ENCODE results near the gene ARID3B. TPM values are rescaled to one million over a fixed set of nuclear protein-coding genes. Genes with fewer than 3 reads are reported as not detected.

ARID3B gene
- total RNA-seq, 1 experiment from 2014 or later: 8.1 TPM

DNA sequence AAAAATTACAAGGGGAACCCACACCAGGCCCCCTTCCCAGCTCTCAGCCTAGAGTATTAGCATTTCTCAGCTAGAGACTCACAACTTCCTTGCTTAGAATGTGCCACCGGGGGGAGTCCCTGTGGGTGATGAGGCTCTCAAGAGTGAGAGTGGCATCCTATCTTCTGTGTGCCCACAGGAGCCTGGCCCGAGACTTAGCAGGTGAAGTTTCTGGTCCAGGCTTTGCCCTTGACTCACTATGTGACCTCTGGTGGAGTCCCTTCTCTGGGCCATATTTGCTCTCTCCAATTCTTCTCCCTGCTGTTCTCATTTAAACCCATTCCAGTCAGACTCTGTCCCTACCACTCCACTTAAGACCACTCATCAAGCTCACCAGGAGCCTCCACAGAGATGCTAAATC lies 92.8 kb downstream of the ARID3B start:
- peaks cover 3 to 14% of the 10 kb centered on the region in 2 experiments; a peak in 2 of 4 replicates for H3K36me3 ChIP-seq (ENCODE audit: control insufficient read depth in 1 of 2, insufficient read depth in 2 of 2, low read length in 2 of 2)
- H3K27me3 ChIP-seq (ENCODE audit: insufficient read depth, low read length): no peaks in the 10 kb centered on the region

More for the DNA sequence above, 92.8 kb downstream of the ARID3B start:
- Histone ChIP-seq H3K4me1 (ENCODE audit: control insufficient read depth in 1 of 2, insufficient read depth in 2 of 2, low read length in 2 of 2) (no peaks in the 10 kb centered on the region), H2AFZ (ENCODE audit: low read depth, low read length, poor library complexity, severe bottlenecking) (no peak overlapping the region), H3K4me2 (ENCODE audit: low read length) (no peak overlapping the region), H3K9me3 (ENCODE audit: control insufficient read depth in 1 of 2, insufficient read depth in 1 of 2, low read depth in 1 of 2, low read length in 2 of 2) (no peaks in the 10 kb centered on the region), H3K79me2 (ENCODE audit: insufficient read depth, low read length) (no peaks in the 10 kb centered on the region; the same call in 1 of the 2 replicates), H4K20me1 (ENCODE audit: insufficient read depth) (no peaks in the 10 kb centered on the region), H3K9ac (ENCODE audit: low read length) (no peak overlapping the region), H3K9me2 (ENCODE audit: insufficient read depth) (no peaks in the 10 kb centered on the region), H3K27ac (ENCODE audit: low read depth, low read length) (no peak overlapping the region), H3K4me3 (replicated peaks in 1 of 2; ENCODE audit: low read depth in 1 of 2, low read length in 2 of 2) (no peak overlapping the region)
- ChIA-PET POLR2A (interaction anchor here (1.9 to 2.2 kb wide), 2 partner anchors 135 to 137 kb away, joined by 6 read pairs; no protein-coding TSS in a partner anchor), CTCF (interaction anchor here (8.4 kb wide), 1 partner anchor 136 kb away, joined by 258 read pairs; no protein-coding TSS in a partner anchor), RAD21 (ENCODE audit: low non-redundant PET in 1 of 2, low total read pairs in 2 of 2, uncharacterized antibody in 2 of 2, unreplicated experiment in 2 of 2) (interaction anchor here (0.6 to 2.3 kb wide), 3 partner anchors 135 to 137 kb away, joined by 3 to 13 read pairs (median 12); no protein-coding TSS in a partner anchor)
- intact Hi-C loops (cut with micrococcal nuclease): loop anchor here (5.0 kb wide), 1 partner anchor 354 kb away; no protein-coding TSS in a partner anchor
- TF ChIP-seq YY1 (IDR thresholded peaks at IDR 0.05; ENCODE audit: extremely low read depth, insufficient replicate concordance, low read depth, low read length) (no peak), ZNF274 (IDR thresholded peaks at IDR 0.05; ENCODE audit: low read depth, low read length) (no peak), EZH2 (IDR thresholded peaks at IDR 0.05) (no peak), EZH2phosphoT487 (IDR thresholded peaks at IDR 0.05; ENCODE audit: borderline replicate concordance) (no peak)
- TF ChIP-seq, protein P1, sequence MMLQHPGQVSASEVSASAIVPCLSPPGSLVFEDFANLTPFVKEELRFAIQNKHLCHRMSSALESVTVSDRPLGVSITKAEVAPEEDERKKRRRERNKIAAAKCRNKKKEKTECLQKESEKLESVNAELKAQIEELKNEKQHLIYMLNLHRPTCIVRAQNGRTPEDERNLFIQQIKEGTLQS (IDR thresholded peaks at IDR 0.05): no peak
- TF ChIP-seq, protein P2, sequence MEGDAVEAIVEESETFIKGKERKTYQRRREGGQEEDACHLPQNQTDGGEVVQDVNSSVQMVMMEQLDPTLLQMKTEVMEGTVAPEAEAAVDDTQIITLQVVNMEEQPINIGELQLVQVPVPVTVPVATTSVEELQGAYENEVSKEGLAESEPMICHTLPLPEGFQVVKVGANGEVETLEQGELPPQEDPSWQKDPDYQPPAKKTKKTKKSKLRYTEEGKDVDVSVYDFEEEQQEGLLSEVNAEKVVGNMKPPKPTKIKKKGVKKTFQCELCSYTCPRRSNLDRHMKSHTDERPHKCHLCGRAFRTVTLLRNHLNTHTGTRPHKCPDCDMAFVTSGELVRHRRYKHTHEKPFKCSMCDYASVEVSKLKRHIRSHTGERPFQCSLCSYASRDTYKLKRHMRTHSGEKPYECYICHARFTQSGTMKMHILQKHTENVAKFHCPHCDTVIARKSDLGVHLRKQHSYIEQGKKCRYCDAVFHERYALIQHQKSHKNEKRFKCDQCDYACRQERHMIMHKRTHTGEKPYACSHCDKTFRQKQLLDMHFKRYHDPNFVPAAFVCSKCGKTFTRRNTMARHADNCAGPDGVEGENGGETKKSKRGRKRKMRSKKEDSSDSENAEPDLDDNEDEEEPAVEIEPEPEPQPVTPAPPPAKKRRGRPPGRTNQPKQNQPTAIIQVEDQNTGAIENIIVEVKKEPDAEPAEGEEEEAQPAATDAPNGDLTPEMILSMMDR (IDR thresholded peaks at IDR 0.05 in 2 of 3, conservative IDR thresholded peaks at IDR 0.05 in 1 of 3; ENCODE audit: borderline replicate concordance in 1 of 3, insufficient read depth in 1 of 3, low read depth in 2 of 3, low read length in 2 of 3): 0 out of 6 replicates have a peak, but pooled peaks of 1 of the 3 experiments have one; percentile 10
- DNase-seq (ENCODE audit: low read depth, low spot score) (no peak), ATAC-seq (no peak)
- BruUV-seq (replicated peaks): no TSS peak
